OCI-LY3 (cell line): ENCODE data around the gene NEIL1.
"Not testable (repeated sequence)": the region's sequence is repeated elsewhere in the genome, so short reads cannot be mapped to it uniquely, and the experiment has no call there.

Source experiments
- H2AFZ ChIP-seq: fragments of 200-600, 300-600 bp; shearing (Covaris generic); 2 replicates; pipeline ENCODE4 v1.6.0; 2014; ENCODE audit warnings: antibody characterized with exemption, low read depth, low read length
- H3K27ac ChIP-seq: fragments of 200-600, 300-600 bp; sonication (generic); 2 replicates; pipeline ENCODE4 v1.5.1; 2014; ENCODE audit warnings: mild to moderate bottlenecking, low read length, moderate library complexity, mixed read lengths
- H3K27me3 ChIP-seq: fragments of 200-600, 300-600 bp; sonication (generic); 2 replicates; pipeline ENCODE4 v1.6.1; 2014; ENCODE audit warnings: low read depth, low read length, mixed read lengths
- H3K36me3 ChIP-seq: fragments of 200-600, 300-600 bp; sonication (generic); replicated peaks from 2 replicates; pipeline ENCODE3; 2014; ENCODE audit warnings: low read depth, low read length, mixed read lengths
- H3K4me1 ChIP-seq: fragments of 300-600, 200-600 bp; sonication (generic); 2 replicates; pipeline ENCODE4 v1.6.1; 2014; ENCODE audit warnings: low read length, mixed read lengths
- H3K4me2 ChIP-seq: fragments of 200-600, 300-600 bp; sonication (generic); 2 replicates; pipeline ENCODE4 v1.6.1; 2014; ENCODE audit warnings: low read length, mixed read lengths
- H3K4me3 ChIP-seq: fragments of 300-600, 200-600 bp; sonication (generic); 2 replicates; pipeline ENCODE4 v1.5.1; 2014; ENCODE audit warnings: antibody characterized with exemption, mild to moderate bottlenecking, low read length, moderate library complexity
- H3K79me2 ChIP-seq: fragments of 300-600, 200-600 bp; shearing (Covaris generic); 2 replicates; pipeline ENCODE4 v1.6.1; 2014; ENCODE audit warnings: mild to moderate bottlenecking, low read length, mixed read lengths
- H3K9ac ChIP-seq: fragments of 300-600, 200-600 bp; shearing (Covaris generic); 2 replicates; pipeline ENCODE4 v1.6.0; 2014; ENCODE audit warnings: mild to moderate bottlenecking, low read length, moderate library complexity
- H3K9me3 ChIP-seq: fragments of 200-600, 300-600 bp; shearing (Covaris generic); 2 replicates; pipeline ENCODE4 v1.6.1; 2014; ENCODE audit warnings: low read length, mixed read lengths; ENCODE audit not compliant: insufficient read depth
- H4K20me1 ChIP-seq: fragments of 200-600, 300-600 bp; sonication (generic); 2 replicates; pipeline ENCODE4 v1.6.1; 2016; ENCODE audit warnings: low read length, mixed read lengths; ENCODE audit not compliant: insufficient read depth
- CTCF ChIP-seq: fragments of 200-600, 300-600 bp; sonication (generic); IDR thresholded peaks from 2 replicates; pipeline ENCODE4 v1.5.1; 2014; ENCODE audit warnings: antibody characterized with exemption, low read length, low read depth
- EZH2phosphoT487 ChIP-seq: fragments of 200-600 bp; shearing (Covaris generic); IDR thresholded peaks from 2 replicates; pipeline ENCODE4 v1.6.1; 2018; ENCODE audit warnings: antibody characterized with exemption, mixed run types, low read depth

The NEIL1 gene

GRCh38 chr15:75329571-75329970 lies 17.3 kb upstream of the NEIL1 start:
- H2AFZ ChIP-seq = no peak overlapping the region
- H3K36me3 ChIP-seq = no peaks in the 10 kb centered on the region
- no peaks in the 10 kb centered on the region for H4K20me1 ChIP-seq
- H3K4me2 ChIP-seq = no peak overlapping the region
- H3K9me3 ChIP-seq = no peaks in the 10 kb centered on the region
- no peak overlapping the region for H3K27ac ChIP-seq
- H3K9ac ChIP-seq = no peak overlapping the region
- H3K27me3 ChIP-seq = no peaks in the 10 kb centered on the region
- no peak overlapping the region for H3K4me3 ChIP-seq
- H3K4me1 ChIP-seq = no peaks in the 10 kb centered on the region
- TF ChIP-seq EZH2phosphoT487 = no peak
- TF ChIP-seq CTCF = no peak
- H3K79me2 ChIP-seq = no peaks in the 10 kb centered on the region

GRCh38 chr15:75332093-75332492 lies 14.7 kb upstream of the NEIL1 start:
- peaks cover 11% of the 10 kb centered on the region for H3K4me1 ChIP-seq
- H3K9ac ChIP-seq, H3K27me3 ChIP-seq: not testable (repeated sequence)

GRCh38 chr15:75333654-75334419 lies 13.0 kb upstream of the NEIL1 start:
- H2AFZ ChIP-seq, H3K9me3 ChIP-seq, H3K9ac ChIP-seq, H3K4me2 ChIP-seq, H3K27me3 ChIP-seq, H3K27ac ChIP-seq, H3K36me3 ChIP-seq, H4K20me1 ChIP-seq, H3K4me3 ChIP-seq: not testable (repeated sequence)
- Histone ChIP-seq H3K4me1 (peaks cover 11% of the 10 kb centered on the region), H3K79me2 (peaks cover 10% of the 10 kb centered on the region)

More at GRCh38 chr15:75332093-75332492, 14.7 kb upstream of the NEIL1 start:
- not testable (repeated sequence) for H3K4me2 ChIP-seq, H3K4me3 ChIP-seq, H3K27ac ChIP-seq, H3K9me3 ChIP-seq, H4K20me1 ChIP-seq, H3K36me3 ChIP-seq, H2AFZ ChIP-seq
- H3K79me2 ChIP-seq = peaks cover 10% of the 10 kb centered on the region

- peak overlapping the region; percentile 94 for H3K4me3 ChIP-seq
- H3K4me2 ChIP-seq = peak overlapping the region; percentile 91
- H3K9ac ChIP-seq = peak overlapping the region; percentile 79
- H3K79me2 ChIP-seq = peaks cover 10% of the 10 kb centered on the region
- no peaks in the 10 kb centered on the region for H3K27me3 ChIP-seq
- no peaks in the 10 kb centered on the region for H4K20me1 ChIP-seq
- no peaks in the 10 kb centered on the region for H3K9me3 ChIP-seq
- H2AFZ ChIP-seq = peak overlapping the region; percentile 83
- no peak for TF ChIP-seq CTCF
- TF ChIP-seq EZH2phosphoT487 = no peak
- peaks cover 11% of the 10 kb centered on the region for H3K4me1 ChIP-seq
- no peak overlapping the region for H3K27ac ChIP-seq
- peaks cover 5% of the 10 kb centered on the region for H3K36me3 ChIP-seq
Observed at GRCh38 chr15:75335313-75335704, 11.5 kb upstream of the NEIL1 start.

- peak within 1 kb of the TSS; percentile 88 for H2AFZ ChIP-seq
- peaks cover 11% of the 10 kb centered on the region for H3K4me1 ChIP-seq
- H3K27me3 ChIP-seq = no peaks in the 10 kb centered on the region
- peaks cover 10% of the 10 kb centered on the region for H3K79me2 ChIP-seq
- peak within 1 kb of the TSS; percentile 91 for H3K4me2 ChIP-seq
- no peaks in the 10 kb centered on the region for H4K20me1 ChIP-seq
- no peaks in the 10 kb centered on the region for H3K9me3 ChIP-seq
- peak within 1 kb of the TSS; percentile 79 for H3K9ac ChIP-seq
- H3K4me3 ChIP-seq = peak within 1 kb of the TSS; percentile 94
- TF ChIP-seq EZH2phosphoT487 = no peak
- no peak for TF ChIP-seq CTCF
- H3K36me3 ChIP-seq = peaks cover 5% of the 10 kb centered on the region
- H3K27ac ChIP-seq = no peak within 1 kb of the TSS; the same call in 1 of the 2 replicates
Observed at GRCh38 chr15:75335705-75336355, 11.0 kb upstream of the NEIL1 start, which contains the start of gene COMMD4. TSS of gene COMMD4 (plus strand) at chr15:75336063. CDS start at chr15:75336090, 27 bp downstream.
